Small intestine (tissue), 7 donors: Measurements from ENCODE around the gene RIPPLY1. TPM values are rescaled to one million over a fixed set of nuclear protein-coding genes. Genes with fewer than 3 reads are reported as not detected.

Source experiments
- DNase-seq, 2 donors: peaks; one replicate each; pipeline versions ENCODE4 v3.0.0 to v3.0.0-alpha.2; 2013
- FAIRE-seq: peaks from 2 replicates; lab custom pipeline; 2012; peaks lifted over from hg19 to GRCh38; lab: Jason Lieb, UNC
- H3K27ac ChIP-seq, 3 donors: one replicate each; pipeline ENCODE4 v1.5.1; 2013; ENCODE audit warnings: low read length in 2 of 3, mild to moderate bottlenecking in 2 of 3, control low read depth in 1 of 3, inconsistent platforms in 1 of 3, low read depth in 1 of 3, moderate library complexity in 1 of 3
- H3K27me3 ChIP-seq, 3 donors: one replicate each; pipeline ENCODE4 v1.6.1; 2013; ENCODE audit warnings: low read length in 3 of 3, inconsistent platforms in 1 of 3; ENCODE audit not compliant: control insufficient read depth in 3 of 3, insufficient read depth in 3 of 3
- H3K36me3 ChIP-seq, 3 donors: one replicate each; pipeline ENCODE4 v1.6.1; 2013; ENCODE audit warnings: low read length in 3 of 3, inconsistent platforms in 1 of 3, low read depth in 1 of 3, mild to moderate bottlenecking in 1 of 3, moderate library complexity in 1 of 3; ENCODE audit not compliant: control insufficient read depth in 3 of 3, insufficient read depth in 2 of 3
- H3K4me1 ChIP-seq, 3 donors: one replicate each; pipeline ENCODE4 v1.6.1; 2013; ENCODE audit warnings: low read length in 2 of 3, inconsistent platforms in 1 of 3, low read depth in 1 of 3, mild to moderate bottlenecking in 1 of 3, moderate library complexity in 1 of 3; ENCODE audit not compliant: control insufficient read depth in 3 of 3, insufficient read depth in 2 of 3
- H3K4me3 ChIP-seq, 3 donors: one replicate each; pipeline ENCODE4 v1.5.1; 2013; ENCODE audit warnings: low read length in 3 of 3, control low read depth in 1 of 3, inconsistent platforms in 1 of 3, low read depth in 1 of 3, mild to moderate bottlenecking in 1 of 3, moderate library complexity in 1 of 3
- H3K9me3 ChIP-seq, 2 donors: one replicate each; pipeline ENCODE4 v1.6.1; 2013; ENCODE audit warnings: low read depth in 1 of 2, low read length in 1 of 2; ENCODE audit not compliant: control insufficient read depth in 2 of 2, insufficient read depth in 1 of 2
- WGBS, 3 donors: extraction: QIAGEN DNeasy Blood & Tissue Kit; methylation state at CpG; one replicate each; pipeline ENCODE4 v1.1.7; 2013; 5-methylcytosine and 5-hydroxymethylcytosine counted together
- polyA plus RNA-seq, 4 donors: library from polyadenylated mRNA; stranded (reverse) in 3 of 4; unstranded in 1 of 4; fragments of 200-250 nt in 3 of 4; fragments of 120-200 nt in 1 of 4; gene quantifications; one replicate each; pipeline versions ENCODE4 v1.2.1 to v1.2.3, GENCODE V29; 2013
- donor health status: healthy with polysubstance abuse.
- donor health status: control.
- donor health status: control.
- donor health status: Bipolar disorder and iron deficiency.
- donor health status: healthy.

RIPPLY1 gene
- polyA plus RNA-seq, 4 donors = 0.07 to 0.40 TPM; not detected in 2

DNA sequence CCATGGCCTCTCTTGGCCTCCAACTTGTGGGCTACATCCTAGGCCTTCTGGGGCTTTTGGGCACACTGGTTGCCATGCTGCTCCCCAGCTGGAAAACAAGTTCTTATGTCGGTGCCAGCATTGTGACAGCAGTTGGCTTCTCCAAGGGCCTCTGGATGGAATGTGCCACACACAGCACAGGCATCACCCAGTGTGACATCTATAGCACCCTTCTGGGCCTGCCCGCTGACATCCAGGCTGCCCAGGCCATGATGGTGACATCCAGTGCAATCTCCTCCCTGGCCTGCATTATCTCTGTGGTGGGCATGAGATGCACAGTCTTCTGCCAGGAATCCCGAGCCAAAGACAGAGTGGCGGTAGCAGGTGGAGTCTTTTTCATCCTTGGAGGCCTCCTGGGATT lies 25.1 kb upstream of the RIPPLY1 start:
- H3K27me3 ChIP-seq = no peaks in the 10 kb centered on the region
- H3K27ac ChIP-seq = peak overlapping the region in 2 of 3 donors; percentile 65 to 90
- peaks cover 0 to 14% (median 4%) of the 10 kb centered on the region in 3 donors for H3K4me1 ChIP-seq

DNA sequence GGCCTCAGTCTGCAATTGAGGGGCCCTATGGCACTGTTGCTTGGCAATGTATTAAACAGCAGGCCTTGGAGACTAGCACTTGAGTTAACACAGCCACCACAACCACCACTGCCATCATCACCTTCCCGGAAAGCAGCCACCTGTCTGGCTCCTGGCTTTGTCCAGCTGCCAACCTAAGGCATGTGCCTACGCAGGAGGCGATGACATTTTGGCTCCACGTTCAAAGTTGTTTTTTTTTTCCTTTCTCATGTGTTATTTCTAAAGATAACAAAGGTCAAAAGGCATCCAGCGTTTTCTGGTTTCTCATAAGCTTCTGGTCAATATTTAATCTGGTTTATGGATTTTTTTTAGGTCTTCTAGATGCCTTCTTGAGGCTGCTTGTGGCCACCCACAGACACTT lies 24.6 kb upstream of the RIPPLY1 start:
- DNase-seq = peak; percentile 46 to 63
- whole genome bisulfite sequencing, 3 donors = 12 to 61% (median 15%) methylated on average over 5 of the region's 5 CpGs
- H3K27ac ChIP-seq = peak overlapping the region in 2 of 3 donors; percentile 65 to 90
- H3K4me1 ChIP-seq = peaks cover 0 to 11% (median 4%) of the 10 kb centered on the region in 3 donors
- no peak for FAIRE-seq
- H3K36me3 ChIP-seq = peaks cover 0 to 9% (median 0%) of the 10 kb centered on the region in 3 donors
- H3K9me3 ChIP-seq = no peaks in the 10 kb centered on the region
- H3K27me3 ChIP-seq = no peaks in the 10 kb centered on the region
- peak overlapping the region in 1 of 3 donors; percentile 61 for H3K4me3 ChIP-seq

More for the DNA sequence above, 25.1 kb upstream of the RIPPLY1 start:
- peaks cover 0 to 9% (median 0%) of the 10 kb centered on the region in 3 donors for H3K36me3 ChIP-seq
- DNase-seq = no peak
- peak overlapping the region in 2 of 3 donors; percentile 1 to 61 for H3K4me3 ChIP-seq
- H3K9me3 ChIP-seq = no peaks in the 10 kb centered on the region
- FAIRE-seq = no peak
- WGBS, 3 donors = 63 to 66% (median 65%) methylated on average over 4 of the region's 4 CpGs

DNA sequence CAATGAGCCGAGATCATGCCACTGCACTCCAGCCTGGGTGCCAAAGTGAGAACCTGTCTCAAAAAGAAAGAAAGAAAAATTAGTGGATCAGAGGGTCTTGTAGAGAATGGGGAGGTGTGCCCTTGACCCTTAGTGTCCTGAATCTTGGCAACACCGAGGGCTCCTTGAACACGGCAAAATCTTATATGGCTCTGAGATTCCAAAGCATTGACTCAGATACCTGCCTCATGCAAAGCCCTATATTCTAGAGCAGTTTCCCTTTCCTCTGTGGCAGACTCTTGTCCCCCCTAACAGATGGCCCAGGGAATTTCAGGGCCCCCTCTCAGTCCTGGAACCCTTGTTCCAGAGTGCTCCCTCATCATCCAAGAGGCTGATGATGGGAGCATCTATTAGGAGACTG lies 23.9 kb upstream of the RIPPLY1 start:
- Histone ChIP-seq H3K27ac (peak overlapping the region in 1 of 3 donors; percentile 90), H3K4me1 (peaks cover 0 to 10% (median 4%) of the 10 kb centered on the region in 3 donors), H3K4me3 (no peak overlapping the region), H3K9me3 (no peaks in the 10 kb centered on the region), H3K27me3 (no peaks in the 10 kb centered on the region), H3K36me3 (peaks cover 0 to 9% (median 0%) of the 10 kb centered on the region in 3 donors)
- FAIRE-seq (no peak), DNase-seq (no peak)
- WGBS, 3 donors = 40 to 70% (median 64%) methylated on average over 3 of the region's 3 CpGs

DNA sequence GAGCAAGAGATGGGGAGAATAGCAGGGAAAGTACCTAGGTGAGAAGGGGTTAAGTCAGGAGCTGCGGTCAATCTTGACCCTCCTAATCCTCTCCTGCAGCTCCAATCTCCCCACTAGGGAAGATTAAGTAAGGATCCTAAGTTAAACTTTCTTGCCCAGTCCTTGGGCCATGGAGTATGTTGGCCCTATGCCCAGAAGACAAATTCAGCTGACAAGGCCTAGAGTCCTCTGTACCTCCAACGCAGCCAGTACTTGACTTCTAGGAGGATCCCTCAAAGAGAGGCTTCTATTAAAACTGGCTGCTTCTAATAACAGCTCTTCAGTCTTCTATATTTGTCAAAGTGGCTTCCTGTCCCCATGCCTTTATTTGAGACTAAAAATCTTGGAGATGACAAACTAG lies 18.5 kb upstream of the RIPPLY1 start:
- WGBS, 3 donors = 35 to 60% (median 42%) methylated on average over 2 of the region's 2 CpGs
- DNase-seq (no peak), FAIRE-seq (no peak)
- H3K27ac ChIP-seq = no peak overlapping the region
- no peaks in the 10 kb centered on the region for H3K27me3 ChIP-seq
- H3K4me3 ChIP-seq = no peak overlapping the region
- no peaks in the 10 kb centered on the region for H3K36me3 ChIP-seq
- H3K9me3 ChIP-seq = no peaks in the 10 kb centered on the region
- peaks cover 2 to 10% (median 5%) of the 10 kb centered on the region in 3 donors for H3K4me1 ChIP-seq

DNA sequence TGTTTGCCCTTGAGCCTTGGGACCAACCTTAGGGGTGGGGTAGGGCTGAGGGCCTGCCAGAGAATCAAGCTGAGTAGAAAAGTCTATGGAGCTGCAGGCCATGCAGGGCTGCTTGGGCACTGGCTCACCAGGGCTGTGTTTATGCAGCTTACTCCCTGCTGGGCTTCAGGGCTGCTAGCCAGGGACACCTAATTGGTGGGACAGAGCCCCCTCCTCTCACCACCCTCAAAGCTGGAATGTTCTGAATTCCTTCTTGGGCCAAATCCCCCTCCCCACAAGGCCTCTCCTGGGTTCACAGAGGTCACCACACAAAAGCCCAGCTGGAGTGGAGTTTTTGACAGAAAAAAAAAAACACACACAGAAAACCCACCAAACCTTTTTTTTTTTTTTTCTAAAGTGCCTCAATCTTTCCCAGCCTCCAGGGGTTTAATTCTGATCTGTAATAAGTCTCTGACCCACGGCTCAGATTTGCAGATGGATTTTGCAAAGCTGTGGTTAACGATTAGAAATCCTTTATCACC lies 16.9 kb upstream of the RIPPLY1 start, which contains the start of gene CLDN2:
Gene CLDN2, plus strand, starts transcription at position 471 of the 521 bp plus-strand sequence. CDS start 7,827 bp downstream, outside the sequence.
- no peak within 1 kb of the TSS for H3K4me3 ChIP-seq
- FAIRE-seq = no peak
- WGBS, 3 donors = 11 to 32% (median 23%) methylated on average over 2 of the region's 2 CpGs
- H3K4me1 ChIP-seq = peaks cover 2 to 10% (median 5%) of the 10 kb centered on the region in 3 donors
- H3K27ac ChIP-seq = no peak within 1 kb of the TSS
- no peaks in the 10 kb centered on the region for H3K36me3 ChIP-seq
- no peak for DNase-seq
- no peaks in the 10 kb centered on the region for H3K9me3 ChIP-seq
- H3K27me3 ChIP-seq = no peaks in the 10 kb centered on the region

DNA sequence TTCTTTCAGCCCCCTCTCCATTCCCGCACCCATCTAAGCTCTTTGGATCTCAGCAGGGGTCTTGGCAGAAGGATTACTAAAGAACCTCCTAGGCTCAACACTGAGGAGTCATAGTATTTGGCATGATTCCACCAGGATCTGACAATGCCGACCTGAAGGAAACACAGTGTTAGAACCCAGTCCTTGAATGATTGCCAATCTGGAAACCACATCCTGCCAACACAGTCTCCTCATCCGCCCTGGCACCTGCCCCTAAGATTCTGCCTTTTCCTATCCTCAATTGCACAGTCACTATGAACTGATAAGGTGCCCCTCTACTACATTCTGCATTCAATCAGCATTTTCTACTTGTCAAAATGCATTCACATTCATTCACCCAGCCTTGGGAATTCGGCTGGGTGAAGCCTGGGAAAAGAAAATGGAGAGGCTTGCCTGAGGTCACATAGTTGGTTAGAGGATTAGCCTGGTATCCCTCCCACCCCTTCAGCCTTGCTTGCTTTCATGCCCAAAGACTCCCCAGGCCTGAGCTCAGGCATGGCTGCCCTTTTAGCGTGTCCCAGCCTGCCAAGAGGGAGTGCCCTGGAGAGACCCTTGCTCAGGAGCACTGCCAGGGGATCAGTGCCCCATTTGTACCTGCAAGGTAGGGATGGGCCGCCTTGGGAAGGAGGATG lies 14.8 kb upstream of the RIPPLY1 start:
- Histone ChIP-seq H3K4me1 (peaks cover 2 to 12% (median 5%) of the 10 kb centered on the region in 3 donors), H3K4me3 (no peak overlapping the region), H3K27me3 (no peaks in the 10 kb centered on the region), H3K9me3 (no peaks in the 10 kb centered on the region), H3K36me3 (no peaks in the 10 kb centered on the region), H3K27ac (no peak overlapping the region)
- WGBS, 3 donors = 21 to 41% (median 34%) methylated on average over 6 of the region's 6 CpGs
- FAIRE-seq = no peak
- DNase-seq = peak in 1 of 2 donors; percentile 37

DNA sequence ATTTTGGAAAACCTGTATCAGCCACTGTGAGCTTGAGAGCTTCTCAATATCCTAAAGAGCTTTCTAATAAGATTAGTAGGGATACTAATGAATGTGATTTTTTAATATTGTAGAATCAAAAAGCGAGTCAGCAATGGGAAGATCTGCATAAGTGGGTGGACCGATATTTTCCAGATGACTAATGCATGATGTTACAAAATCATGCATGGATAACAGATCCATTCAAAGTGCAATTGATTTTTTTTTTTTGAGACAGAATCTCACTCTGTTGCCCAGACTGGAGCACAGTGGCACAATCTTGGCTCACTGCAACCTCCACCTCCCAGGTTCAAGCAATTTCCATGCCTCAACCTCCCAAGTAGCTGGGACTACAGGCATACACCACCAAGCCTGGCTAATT lies 9.7 kb upstream of the RIPPLY1 start:
- no peaks in the 10 kb centered on the region for H3K36me3 ChIP-seq
- peak in 1 of 2 donors; percentile 32 for DNase-seq
- FAIRE-seq = peak; percentile 44
- H3K27ac ChIP-seq = peak overlapping the region in 1 of 3 donors; percentile 73
- no peaks in the 10 kb centered on the region for H3K27me3 ChIP-seq
- 39 to 54% (median 49%) methylated on average over 2 of the region's 2 CpGs for WGBS, 3 donors
- H3K9me3 ChIP-seq = no peaks in the 10 kb centered on the region
- H3K4me3 ChIP-seq = no peak overlapping the region
- H3K4me1 ChIP-seq = peaks cover 0 to 23% (median 2%) of the 10 kb centered on the region in 3 donors

DNA sequence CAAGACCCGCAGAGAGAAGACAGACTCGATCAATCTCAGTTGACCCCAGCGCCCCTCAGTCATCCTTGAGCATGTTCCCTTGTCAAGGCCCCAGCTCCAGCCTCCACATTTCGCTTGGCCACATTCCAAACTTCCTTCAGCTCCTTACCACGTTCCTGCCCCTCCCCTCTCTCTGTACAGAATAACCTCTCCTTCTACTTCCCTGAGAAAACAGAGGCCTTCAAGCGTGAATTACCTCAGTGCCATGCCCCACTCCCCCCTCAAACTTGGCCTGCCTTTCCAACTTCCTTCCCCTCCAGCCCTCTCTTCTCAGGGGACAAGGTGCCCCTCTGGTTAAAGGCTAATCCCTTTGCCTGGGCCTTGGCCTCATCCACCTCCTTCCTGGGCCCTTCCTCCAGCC lies 3.2 kb upstream of the RIPPLY1 start:
- H3K9me3 ChIP-seq = no peaks in the 10 kb centered on the region
- peak; percentile 45 to 81 for DNase-seq
- 20 to 46% (median 33%) methylated on average over 6 of the region's 6 CpGs for WGBS, 3 donors
- H3K36me3 ChIP-seq = no peaks in the 10 kb centered on the region
- peaks cover 0 to 59% (median 0%) of the 10 kb centered on the region in 3 donors for H3K4me1 ChIP-seq
- peak overlapping the region in 2 of 3 donors; percentile 36 to 90 for H3K27ac ChIP-seq
- no peaks in the 10 kb centered on the region for H3K27me3 ChIP-seq
- H3K4me3 ChIP-seq = no peak overlapping the region
- no peak for FAIRE-seq
